SU-DHL-6 (cell line): ENCODE results near the gene TSPAN13.

Experiments
- H2AFZ ChIP-seq: fragments of 200-600 bp; sonication (generic); 2 replicates; pipeline ENCODE4 v1.6.1; 2014; ENCODE audit warnings: low read depth, mild to moderate bottlenecking, moderate library complexity, mixed read lengths, antibody characterized with exemption, low read length; ENCODE audit not compliant: severe bottlenecking
- H3F3A ChIP-seq: fragments of 200-600 bp; shearing (Covaris generic); 2 replicates; pipeline ENCODE4 v1.6.0; 2016; ENCODE audit warnings: antibody characterized with exemption, mild to moderate bottlenecking; ENCODE audit not compliant: insufficient read depth
- H3K27ac ChIP-seq: fragments of 200-600 bp; sonication (generic); 2 replicates; pipeline ENCODE4 v1.5.1; 2016; ENCODE audit warnings: low read depth, mild to moderate bottlenecking, low read length, moderate library complexity, mixed read lengths
- H3K27me3 ChIP-seq: fragments of 200-600 bp; sonication (generic), shearing (Covaris generic); 2 replicates; pipeline ENCODE4 v1.6.0; 2014; ENCODE audit warnings: mild to moderate bottlenecking, low read length
- H3K36me3 ChIP-seq: fragments of 200-600 bp; sonication (generic); 2 replicates; pipeline ENCODE4 v1.6.1; 2014; ENCODE audit warnings: mild to moderate bottlenecking, low read length, mixed read lengths
- H3K4me2 ChIP-seq: fragments of 300-600, 200-600 bp; shearing (Covaris generic), sonication (generic); 2 replicates; pipeline ENCODE4 v1.6.0; 2014; ENCODE audit warnings: low read length, low read depth, mild to moderate bottlenecking; ENCODE audit not compliant: poor library complexity, severe bottlenecking
- H3K4me3 ChIP-seq: fragments of 200-600 bp; sonication (generic); 2 replicates; pipeline ENCODE4 v1.5.1; 2014; ENCODE audit warnings: antibody characterized with exemption, low read length, mild to moderate bottlenecking, mixed read lengths; ENCODE audit not compliant: insufficient read depth, poor library complexity, severe bottlenecking
- H3K79me2 ChIP-seq: fragments of 200-600 bp; sonication (generic); 2 replicates; pipeline ENCODE4 v1.6.1; 2014; ENCODE audit warnings: mild to moderate bottlenecking, low read length, moderate library complexity; ENCODE audit not compliant: insufficient read depth
- H3K9ac ChIP-seq: fragments of 200-600 bp; sonication (generic); 2 replicates; pipeline ENCODE4 v1.7.0; 2014; ENCODE audit warnings: mild to moderate bottlenecking, low read length
- H3K9me2 ChIP-seq: fragments of 200-600 bp; sonication (generic); replicated peaks from 2 replicates; pipeline ENCODE4 v1.6.1; 2014; ENCODE audit warnings: low read length; ENCODE audit not compliant: insufficient read depth
- H3K9me3 ChIP-seq: fragments of 200-600 bp; sonication (generic); 2 replicates; pipeline ENCODE4 v1.6.1; 2014; ENCODE audit warnings: low read length, mixed read lengths; ENCODE audit not compliant: insufficient read depth
- H4K20me1 ChIP-seq: fragments of 200-600 bp; sonication (generic); 2 replicates; pipeline ENCODE4 v1.6.1; 2014; ENCODE audit warnings: low read depth, mild to moderate bottlenecking, antibody characterized with exemption, low read length, moderate library complexity, mixed read lengths
- EZH2phosphoT487 ChIP-seq: fragments of 200-600 bp; sonication (generic), shearing (Covaris generic); conservative IDR thresholded peaks from 2 replicates; pipeline ENCODE4 v1.6.1; 2018; ENCODE audit warnings: mild to moderate bottlenecking, antibody characterized with exemption, low read length, moderate library complexity, mixed read lengths
- TF ChIP-seq, protein P1 (sequence below): fragments of 200-600 bp; sonication (generic); IDR thresholded peaks from one replicate; pipeline ENCODE4 v1.5.1; 2017; ENCODE audit warnings: antibody characterized with exemption, mild to moderate bottlenecking, low read length, moderate library complexity; ENCODE audit not compliant: insufficient read depth, poor library complexity, severe bottlenecking

Gene TSPAN13

DNA sequence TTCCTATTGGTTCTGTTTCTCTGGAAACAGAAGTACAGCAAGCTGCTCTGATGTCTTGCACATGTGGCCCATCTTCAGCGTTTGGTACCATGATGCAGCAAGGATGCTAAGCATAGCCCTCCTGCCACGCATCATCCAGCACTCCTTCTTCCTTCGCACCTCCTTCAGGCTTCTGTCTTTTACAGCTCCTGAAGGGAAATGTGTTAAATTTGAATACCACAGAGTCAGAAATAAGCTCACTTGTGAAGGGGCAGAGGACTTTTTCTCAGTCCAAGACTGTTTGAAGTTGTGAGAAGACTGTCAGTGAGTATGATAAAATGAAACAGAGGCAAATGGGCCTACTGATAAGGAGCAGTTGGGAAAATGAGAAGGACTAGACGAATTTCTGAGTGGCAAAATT, 20.7 kb downstream of the TSPAN13 start:
- H3K4me2 ChIP-seq = no peak overlapping the region

DNA sequence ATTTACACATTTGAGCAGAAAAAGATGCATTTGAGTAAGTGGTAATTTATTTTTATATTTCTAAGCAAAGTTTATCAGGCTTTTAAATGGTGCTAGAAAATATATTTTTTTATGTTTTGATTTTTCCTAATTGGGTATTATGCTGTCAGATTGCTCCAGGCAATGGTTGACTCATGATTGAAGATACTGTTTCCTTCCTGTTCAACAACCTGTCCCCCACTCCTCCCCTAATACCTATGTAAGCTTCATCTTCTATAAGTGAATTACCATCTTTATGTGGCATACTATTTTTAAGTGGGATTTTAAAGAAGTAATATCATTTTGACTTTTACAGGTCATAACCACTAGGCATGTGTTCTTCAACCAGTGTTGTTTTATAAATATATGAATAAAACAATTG, 21.4 kb downstream of the TSPAN13 start:
- no peak overlapping the region for H2AFZ ChIP-seq
- no peaks in the 10 kb centered on the region for H3K9me2 ChIP-seq
- no peak overlapping the region for H3K4me3 ChIP-seq
- no peak overlapping the region for H3K27ac ChIP-seq
- H3F3A ChIP-seq = no peaks in the 10 kb centered on the region
- no peak overlapping the region for H3K9ac ChIP-seq
- no peak overlapping the region for H3K4me2 ChIP-seq
- no peaks in the 10 kb centered on the region for H3K79me2 ChIP-seq
- H3K9me3 ChIP-seq = no peaks in the 10 kb centered on the region
- H3K36me3 ChIP-seq = no peaks in the 10 kb centered on the region
- no peaks in the 10 kb centered on the region for H3K27me3 ChIP-seq
- H4K20me1 ChIP-seq = no peaks in the 10 kb centered on the region
- TF ChIP-seq, protein P1, sequence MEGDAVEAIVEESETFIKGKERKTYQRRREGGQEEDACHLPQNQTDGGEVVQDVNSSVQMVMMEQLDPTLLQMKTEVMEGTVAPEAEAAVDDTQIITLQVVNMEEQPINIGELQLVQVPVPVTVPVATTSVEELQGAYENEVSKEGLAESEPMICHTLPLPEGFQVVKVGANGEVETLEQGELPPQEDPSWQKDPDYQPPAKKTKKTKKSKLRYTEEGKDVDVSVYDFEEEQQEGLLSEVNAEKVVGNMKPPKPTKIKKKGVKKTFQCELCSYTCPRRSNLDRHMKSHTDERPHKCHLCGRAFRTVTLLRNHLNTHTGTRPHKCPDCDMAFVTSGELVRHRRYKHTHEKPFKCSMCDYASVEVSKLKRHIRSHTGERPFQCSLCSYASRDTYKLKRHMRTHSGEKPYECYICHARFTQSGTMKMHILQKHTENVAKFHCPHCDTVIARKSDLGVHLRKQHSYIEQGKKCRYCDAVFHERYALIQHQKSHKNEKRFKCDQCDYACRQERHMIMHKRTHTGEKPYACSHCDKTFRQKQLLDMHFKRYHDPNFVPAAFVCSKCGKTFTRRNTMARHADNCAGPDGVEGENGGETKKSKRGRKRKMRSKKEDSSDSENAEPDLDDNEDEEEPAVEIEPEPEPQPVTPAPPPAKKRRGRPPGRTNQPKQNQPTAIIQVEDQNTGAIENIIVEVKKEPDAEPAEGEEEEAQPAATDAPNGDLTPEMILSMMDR = no peak
- no peak for TF ChIP-seq EZH2phosphoT487

More for the DNA sequence above, 20.7 kb downstream of the TSPAN13 start:
- Histone ChIP-seq H3F3A (no peaks in the 10 kb centered on the region), H4K20me1 (no peaks in the 10 kb centered on the region), H3K79me2 (no peaks in the 10 kb centered on the region), H3K36me3 (no peaks in the 10 kb centered on the region), H3K27ac (no peak overlapping the region), H2AFZ (no peak overlapping the region), H3K9me2 (no peaks in the 10 kb centered on the region), H3K4me3 (no peak overlapping the region), H3K9ac (no peak overlapping the region), H3K27me3 (no peaks in the 10 kb centered on the region), H3K9me3 (no peaks in the 10 kb centered on the region)
- TF ChIP-seq, protein P1 = no peak

DNA sequence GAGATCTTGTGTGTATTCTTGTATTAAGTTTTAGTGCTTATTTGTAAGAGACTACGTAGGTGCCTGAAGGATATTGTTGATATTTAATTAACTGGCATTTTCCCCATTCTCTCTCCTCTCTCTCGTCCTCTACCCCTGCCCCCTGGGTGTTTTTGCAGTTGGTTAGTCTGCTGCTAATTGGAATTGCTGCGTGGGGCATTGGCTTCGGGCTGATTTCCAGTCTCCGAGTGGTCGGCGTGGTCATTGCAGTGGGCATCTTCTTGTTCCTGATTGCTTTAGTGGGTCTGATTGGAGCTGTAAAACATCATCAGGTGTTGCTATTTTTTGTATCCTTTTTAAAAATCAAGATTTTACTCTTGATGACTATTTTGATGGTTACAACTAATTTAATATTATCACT, 22.5 kb downstream of the TSPAN13 start:
- H3K79me2 ChIP-seq = no peaks in the 10 kb centered on the region
- no peak overlapping the region for H3K4me3 ChIP-seq
- no peak overlapping the region for H3K9ac ChIP-seq
- no peaks in the 10 kb centered on the region for H3F3A ChIP-seq
- H3K27me3 ChIP-seq = no peaks in the 10 kb centered on the region
- TF ChIP-seq EZH2phosphoT487 = no peak
- no peak overlapping the region for H3K4me2 ChIP-seq
- H4K20me1 ChIP-seq = no peaks in the 10 kb centered on the region
- H3K36me3 ChIP-seq = no peaks in the 10 kb centered on the region
- no peaks in the 10 kb centered on the region for H3K9me2 ChIP-seq
- H2AFZ ChIP-seq = no peak overlapping the region
- no peaks in the 10 kb centered on the region for H3K9me3 ChIP-seq
- H3K27ac ChIP-seq = no peak overlapping the region

DNA sequence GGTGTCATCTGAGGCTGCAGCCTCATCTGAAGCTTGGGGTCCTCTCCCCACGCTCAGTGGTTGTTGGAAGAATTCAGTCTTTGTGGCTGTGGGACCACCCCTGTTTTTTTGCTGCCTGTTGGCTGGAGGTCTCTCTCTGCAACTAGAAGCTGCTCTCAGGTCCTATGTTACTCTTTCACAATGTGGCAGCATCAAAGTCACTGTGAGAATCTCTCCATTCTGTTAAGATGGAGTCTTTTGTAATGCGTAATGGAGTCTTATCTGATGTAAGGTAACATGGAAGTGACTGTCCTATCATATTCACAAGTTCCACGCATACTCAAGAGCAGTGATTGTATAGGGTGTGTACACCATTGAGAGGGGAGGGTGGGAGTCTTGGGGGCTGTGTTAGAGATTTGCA, 24.9 kb downstream of the TSPAN13 start:
- no peak overlapping the region for H2AFZ ChIP-seq
- no peak overlapping the region for H3K4me3 ChIP-seq
- H4K20me1 ChIP-seq = no peaks in the 10 kb centered on the region
- no peaks in the 10 kb centered on the region for H3K36me3 ChIP-seq
- H3K27me3 ChIP-seq = no peaks in the 10 kb centered on the region
- no peaks in the 10 kb centered on the region for H3F3A ChIP-seq
- H3K9me2 ChIP-seq = no peaks in the 10 kb centered on the region
- H3K9ac ChIP-seq = no peak overlapping the region
- H3K79me2 ChIP-seq = no peaks in the 10 kb centered on the region
- no peak overlapping the region for H3K4me2 ChIP-seq
- TF ChIP-seq, protein P1 = no peak
- no peak for TF ChIP-seq EZH2phosphoT487
- H3K27ac ChIP-seq = no peak overlapping the region
- H3K9me3 ChIP-seq = no peaks in the 10 kb centered on the region
